GM12878 (cell line): ENCODE measurements around the gene HMGN3. TPM values are rescaled to one million over a fixed set of nuclear protein-coding genes. Genes with fewer than 3 reads are reported as not detected.

ENCODE experiments used
- ATAC-seq: fragments of 200-7000 bp; cut with Tn5 transposase; 3 replicates; pipeline ENCODE4 v1.9.1; 2020; ENCODE audit warnings: mild to moderate bottlenecking, moderate library complexity
- BruUV-seq: library from RNA; stranded (reverse); fragments of 400-500 nt; replicated peaks from 2 replicates; lab custom pipeline; 2021; lab: Mats Ljungman, UMichigan
- CTCF ChIA-PET: fragments of 300-600 bp; sonication (Branson Sonifier 250); formaldehyde crosslinking; extraction: SDS; loops from one replicate; lab custom pipeline; 2021; ENCODE audit warnings: inconsistent platforms; lab: Yijun Ruan, JAX
- POLR2A ChIA-PET: fragments of 350-600 bp; formaldehyde crosslinking; extraction: SDS; loops from one replicate; lab custom pipeline; 2021; ENCODE audit warnings: inconsistent platforms; lab: Charles Lee
- RAD21 ChIA-PET: fragments of 300-600 bp; sonication (Branson Sonifier 250); formaldehyde crosslinking; loops from one replicate; lab custom pipeline; 2023; ENCODE audit warnings: antibody characterized with exemption; ENCODE audit not compliant: unreplicated experiment; lab: Charles Lee
- SMC1A ChIA-PET: fragments of 300-600 bp; sonication (Branson Sonifier 250); formaldehyde crosslinking; loops from one replicate; lab custom pipeline; 2023; ENCODE audit not compliant: unreplicated experiment, uncharacterized antibody; lab: Charles Lee
- DNase-seq: peaks from one replicate; pipeline ENCODE4 v3.0.0-alpha.2; 2011; ENCODE audit warnings: low read depth, low spot score
- FAIRE-seq: peaks from 3 replicates; lab custom pipeline; 2011; peaks lifted over from hg19 to GRCh38; lab: Jason Lieb, UNC
- H2AFZ ChIP-seq: 2 replicates; pipeline ENCODE4 v1.6.0; 2011; ENCODE audit warnings: low read depth, low read length, control low read depth; ENCODE audit not compliant: control insufficient read depth
- H3K27ac ChIP-seq: 2 replicates; pipeline ENCODE4 v1.5.1; 2011; ENCODE audit warnings: control low read depth; ENCODE audit not compliant: control insufficient read depth, insufficient read depth
- H3K27me3 ChIP-seq, 2 experiments: replicated peaks in 1 of 2; 2 replicates each; pipeline versions ENCODE4 v1.6.0 to v1.6.1; 2011; ENCODE audit warnings: low read length in 1 of 2; ENCODE audit not compliant: control insufficient read depth in 2 of 2, insufficient read depth in 2 of 2
- H3K36me3 ChIP-seq, 2 experiments: 2 replicates each; pipeline ENCODE4 v1.5.1; 2011; ENCODE audit warnings: low read length in 1 of 2; ENCODE audit not compliant: control insufficient read depth in 2 of 2, insufficient read depth in 2 of 2
- H3K4me1 ChIP-seq: 2 replicates; pipeline ENCODE4 v1.6.1; 2011; ENCODE audit warnings: mild to moderate bottlenecking, low read length, moderate library complexity, mixed read lengths; ENCODE audit not compliant: control insufficient read depth, insufficient read depth
- H3K4me2 ChIP-seq: 2 replicates; pipeline ENCODE4 v1.6.0; 2011; ENCODE audit warnings: control low read depth; ENCODE audit not compliant: control insufficient read depth, insufficient read depth
- H3K4me3 ChIP-seq: fragments of 200-600 bp; sonication (generic); 2 replicates; pipeline ENCODE4 v1.5.1; 2016
- H3K79me2 ChIP-seq: 2 replicates; pipeline ENCODE4 v1.6.0; 2011; ENCODE audit warnings: low read length; ENCODE audit not compliant: control insufficient read depth, insufficient read depth
- H3K9ac ChIP-seq: 2 replicates; pipeline ENCODE4 v1.8.0; 2011; ENCODE audit warnings: low read length, control low read depth, mixed read lengths; ENCODE audit not compliant: control insufficient read depth, insufficient read depth
- H3K9me3 ChIP-seq: replicated peaks from 3 replicates; pipeline ENCODE4 v1.5.1; 2011; ENCODE audit warnings: mild to moderate bottlenecking, low read length; ENCODE audit not compliant: control insufficient read depth, insufficient read depth
- H4K20me1 ChIP-seq: 2 replicates; pipeline ENCODE4 v1.6.0; 2011; ENCODE audit not compliant: control insufficient read depth, insufficient read depth
- HDGF ChIP-seq: fragments of 450-650 bp; IDR thresholded peaks from 2 replicates; pipeline ENCODE4 v1.6.1; 2016; ENCODE audit warnings: antibody characterized with exemption
- KDM1A ChIP-seq: fragments of 200-600 bp; sonication (generic); IDR thresholded peaks from 2 replicates; pipeline ENCODE4 v1.6.1; 2016; ENCODE audit warnings: borderline replicate concordance
- MTA2 ChIP-seq: fragments of 450-650 bp; IDR thresholded peaks from 2 replicates; pipeline ENCODE4 v1.6.1; 2016; ENCODE audit warnings: low read depth, mild to moderate bottlenecking, moderate library complexity
- RCOR1 ChIP-seq: conservative IDR thresholded peaks from 2 replicates; pipeline ENCODE4 v1.6.1; 2012; ENCODE audit warnings: low read depth, low read length, improper control_type of control experiment
- SMARCA5 ChIP-seq: fragments of 450-650 bp; IDR thresholded peaks from 2 replicates; pipeline ENCODE4 v1.6.1; 2017; ENCODE audit warnings: mild to moderate bottlenecking
- SUZ12 ChIP-seq: fragments of 200-600 bp; sonication (generic); IDR thresholded peaks from one replicate; pipeline ENCODE4 v1.6.1; 2018; ENCODE audit warnings: antibody characterized with exemption, mild to moderate bottlenecking; ENCODE audit not compliant: unreplicated experiment
- YY1 ChIP-seq: IDR thresholded peaks from 2 replicates; pipeline ENCODE4 v1.6.1; 2011; ENCODE audit warnings: low read depth, mild to moderate bottlenecking, low read length
- WGBS: methylation state at CpG from one replicate; pipeline ENCODE4 v1.1.6; 2016; ENCODE audit warnings: low lambda C conversion rate; ENCODE audit not compliant: insufficient replicate concordance, insufficient coverage; ENCODE audit errors: missing lambda C conversion rate; 5-methylcytosine and 5-hydroxymethylcytosine counted together
- in situ Hi-C: fragments of 300-500 bp; cut with MboI; formaldehyde crosslinking; loops from 9 replicates; pipeline ENCODE4 v1.14.3; 2018; ENCODE audit warnings: mixed read lengths
- intact Hi-C: fragments of 100-400 bp; cut with micrococcal nuclease; formaldehyde crosslinking; loops from one replicate; pipeline ENCODE4 v1.14.2; 2022; ENCODE audit not compliant: unreplicated experiment
- polyA plus RNA-seq, 11 experiments: library from polyadenylated mRNA; depleted of rRNA in 4 of 11; unstranded in 6 of 11; stranded (reverse) in 5 of 11; fragments of >200 nt; fragmentation: Nextera tagmentation in 4 of 11; fragmentation: Illumina TruSeq in 1 of 11; extraction: Ambion mirVana in 4 of 11; extraction: Trizol in 1 of 11; gene quantifications; 1 replicate in 1 of 11; 2 replicates in 10 of 11; pipeline versions ENCODE4 v1.2.1 to v1.2.3, GENCODE V29; 2011 to 2016; ENCODE audit warnings: inconsistent platforms in 2 of 11, missing spikeins in 2 of 11, low read depth in 1 of 11
- total RNA-seq, 4 experiments: library from RNA; depleted of rRNA in 3 of 4; stranded (reverse); fragments of >200 nt in 3 of 4; fragmentation: Illumina TruSeq in 1 of 4; extraction: Trizol in 1 of 4; gene quantifications; 2 replicates each; pipeline versions ENCODE4 v1.2.1 to v1.2.3, GENCODE V29; 2013 to 2021
- TF ChIP-seq, protein P1 (sequence below): IDR thresholded peaks from 2 replicates; pipeline ENCODE4 v1.6.1; 2011; ENCODE audit warnings: mild to moderate bottlenecking, low read depth, low read length, moderate library complexity; ENCODE audit not compliant: insufficient replicate concordance
- TF ChIP-seq, protein P2 (sequence below): fragments of 450-650 bp; IDR thresholded peaks from 2 replicates; pipeline ENCODE4 v1.6.1; 2016; ENCODE audit warnings: mild to moderate bottlenecking
- TF ChIP-seq, protein P3 (sequence below): fragments of 450-650 bp; IDR thresholded peaks from 2 replicates; pipeline ENCODE4 v1.6.1; 2017; ENCODE audit warnings: borderline replicate concordance
- TF ChIP-seq, protein P4 (sequence below): IDR thresholded peaks from 2 replicates; pipeline ENCODE4 v1.6.1; 2012; ENCODE audit warnings: low read depth, low read length, improper control_type of control experiment

HMGN3 gene
- total and polyA plus RNA-seq, 10 of the 15 experiments (the other 5 are each of a cell fraction or from before 2014, with no cell fraction given), result 115 to 496 (median 262) TPM

DNA sequence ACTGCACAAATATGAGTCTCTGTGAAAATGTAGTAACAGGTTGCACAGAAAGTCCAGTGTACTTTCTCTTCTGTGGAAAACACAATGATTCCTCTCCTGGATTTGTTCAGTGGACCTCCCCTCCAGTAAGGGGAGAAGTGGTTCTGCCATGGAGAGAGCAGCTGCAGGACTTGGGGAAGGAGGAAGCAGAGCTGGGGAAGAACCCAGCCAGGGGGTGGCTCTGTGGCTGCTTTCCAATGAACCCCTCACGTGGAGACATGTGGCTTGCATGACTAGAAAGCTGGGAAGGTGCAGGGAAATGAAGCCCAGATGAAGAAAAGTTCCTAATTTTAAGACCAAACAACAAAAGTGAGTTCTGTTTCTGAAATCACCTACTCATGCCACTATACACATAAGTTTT, 31.9 kb downstream of the HMGN3 start (continued):
- TF ChIP-seq, protein P1, sequence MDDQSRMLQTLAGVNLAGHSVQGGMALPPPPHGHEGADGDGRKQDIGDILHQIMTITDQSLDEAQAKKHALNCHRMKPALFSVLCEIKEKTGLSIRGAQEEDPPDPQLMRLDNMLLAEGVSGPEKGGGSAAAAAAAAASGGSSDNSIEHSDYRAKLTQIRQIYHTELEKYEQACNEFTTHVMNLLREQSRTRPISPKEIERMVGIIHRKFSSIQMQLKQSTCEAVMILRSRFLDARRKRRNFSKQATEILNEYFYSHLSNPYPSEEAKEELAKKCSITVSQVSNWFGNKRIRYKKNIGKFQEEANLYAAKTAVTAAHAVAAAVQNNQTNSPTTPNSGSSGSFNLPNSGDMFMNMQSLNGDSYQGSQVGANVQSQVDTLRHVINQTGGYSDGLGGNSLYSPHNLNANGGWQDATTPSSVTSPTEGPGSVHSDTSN, result no peak
- no peak for TF ChIP-seq KDM1A
- TF ChIP-seq, protein P2, sequence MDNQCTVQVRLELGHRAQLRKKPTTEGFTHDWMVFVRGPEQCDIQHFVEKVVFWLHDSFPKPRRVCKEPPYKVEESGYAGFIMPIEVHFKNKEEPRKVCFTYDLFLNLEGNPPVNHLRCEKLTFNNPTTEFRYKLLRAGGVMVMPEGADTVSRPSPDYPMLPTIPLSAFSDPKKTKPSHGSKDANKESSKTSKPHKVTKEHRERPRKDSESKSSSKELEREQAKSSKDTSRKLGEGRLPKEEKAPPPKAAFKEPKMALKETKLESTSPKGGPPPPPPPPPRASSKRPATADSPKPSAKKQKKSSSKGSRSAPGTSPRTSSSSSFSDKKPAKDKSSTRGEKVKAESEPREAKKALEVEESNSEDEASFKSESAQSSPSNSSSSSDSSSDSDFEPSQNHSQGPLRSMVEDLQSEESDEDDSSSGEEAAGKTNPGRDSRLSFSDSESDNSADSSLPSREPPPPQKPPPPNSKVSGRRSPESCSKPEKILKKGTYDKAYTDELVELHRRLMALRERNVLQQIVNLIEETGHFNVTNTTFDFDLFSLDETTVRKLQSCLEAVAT, result no peak
- TF ChIP-seq, protein P3, sequence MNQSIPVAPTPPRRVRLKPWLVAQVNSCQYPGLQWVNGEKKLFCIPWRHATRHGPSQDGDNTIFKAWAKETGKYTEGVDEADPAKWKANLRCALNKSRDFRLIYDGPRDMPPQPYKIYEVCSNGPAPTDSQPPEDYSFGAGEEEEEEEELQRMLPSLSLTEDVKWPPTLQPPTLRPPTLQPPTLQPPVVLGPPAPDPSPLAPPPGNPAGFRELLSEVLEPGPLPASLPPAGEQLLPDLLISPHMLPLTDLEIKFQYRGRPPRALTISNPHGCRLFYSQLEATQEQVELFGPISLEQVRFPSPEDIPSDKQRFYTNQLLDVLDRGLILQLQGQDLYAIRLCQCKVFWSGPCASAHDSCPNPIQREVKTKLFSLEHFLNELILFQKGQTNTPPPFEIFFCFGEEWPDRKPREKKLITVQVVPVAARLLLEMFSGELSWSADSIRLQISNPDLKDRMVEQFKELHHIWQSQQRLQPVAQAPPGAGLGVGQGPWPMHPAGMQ, result no peak
- no peak for TF ChIP-seq HDGF
- TF ChIP-seq MTA2, result no peak

DNA sequence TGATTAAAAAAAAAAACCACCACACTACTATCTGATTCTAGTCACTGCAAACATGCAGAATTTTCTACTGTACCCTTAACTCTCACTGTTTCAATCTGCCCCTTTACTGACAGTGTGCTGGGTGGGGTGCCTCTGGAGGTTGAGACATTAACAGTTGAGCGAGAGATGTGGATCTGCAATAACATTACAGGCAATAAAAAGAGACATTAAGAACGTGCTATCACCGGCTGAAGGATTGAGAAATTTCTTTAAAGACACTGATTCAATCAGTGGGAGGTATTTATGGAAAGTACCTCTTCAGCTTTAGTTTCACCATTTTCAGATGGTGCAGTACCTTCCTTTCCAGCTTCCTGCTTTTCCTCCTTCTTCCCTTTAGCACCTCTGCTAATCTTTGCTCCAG, 32.5 kb downstream of the HMGN3 start:
- FAIRE-seq, result no peak
- ChIA-PET RAD21 (no interaction called here), POLR2A (no interaction called here), SMC1A (interaction anchor here (1.5 kb wide), 1 partner anchor 8 kb away, joined by 3 read pairs; no protein-coding TSS in a partner anchor), CTCF (interaction anchor here (0.8 kb wide), 1 partner anchor 13 kb away, joined by 3 read pairs; no protein-coding TSS in a partner anchor)
- H3K27me3 ChIP-seq, result no peaks in the 10 kb centered on the region
- H3K9ac ChIP-seq, result no peak overlapping the region
- no peak for TF ChIP-seq YY1
- TF ChIP-seq SMARCA5, result no peak
- TF ChIP-seq SUZ12, result no peak
- no peak for TF ChIP-seq RCOR1
- TF ChIP-seq, protein P4, sequence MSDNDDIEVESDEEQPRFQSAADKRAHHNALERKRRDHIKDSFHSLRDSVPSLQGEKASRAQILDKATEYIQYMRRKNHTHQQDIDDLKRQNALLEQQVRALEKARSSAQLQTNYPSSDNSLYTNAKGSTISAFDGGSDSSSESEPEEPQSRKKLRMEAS, result no peak
- H3K4me2 ChIP-seq, result no peak overlapping the region
- no peak overlapping the region for H2AFZ ChIP-seq
- DNase-seq, result no peak
- no peak for ATAC-seq
- H4K20me1 ChIP-seq, result no peaks in the 10 kb centered on the region
- H3K4me3 ChIP-seq, result no peak overlapping the region
- BruUV-seq, result no TSS peak
- no peaks in the 10 kb centered on the region for H3K4me1 ChIP-seq
- peaks cover 0 to 2% of the 10 kb centered on the region in 2 experiments; a peak in 1 of 4 replicates for H3K36me3 ChIP-seq
- H3K27ac ChIP-seq, result no peak overlapping the region
- intact Hi-C loops, result loop anchor here (10.0 kb wide), 1 partner anchor 263 kb away; no protein-coding TSS in a partner anchor
- no peaks in the 10 kb centered on the region for H3K9me3 ChIP-seq
- H3K79me2 ChIP-seq, result no peaks in the 10 kb centered on the region
- WGBS, result 98% methylated on average over 3 of the region's 3 CpGs
- in situ Hi-C loops, result no loop called here
